ENCODE measurements around the gene ADAMTS10. TPM values are rescaled to one million over a fixed set of nuclear protein-coding genes. Genes with fewer than 3 reads are reported as not detected.

ADAMTS10 gene
- total and polyA plus RNA-seq, 2 of the 13 experiments (the other 11 are each of a cell fraction or from before 2014, with no cell fraction given) = 0.49 to 1.7 TPM

DNA sequence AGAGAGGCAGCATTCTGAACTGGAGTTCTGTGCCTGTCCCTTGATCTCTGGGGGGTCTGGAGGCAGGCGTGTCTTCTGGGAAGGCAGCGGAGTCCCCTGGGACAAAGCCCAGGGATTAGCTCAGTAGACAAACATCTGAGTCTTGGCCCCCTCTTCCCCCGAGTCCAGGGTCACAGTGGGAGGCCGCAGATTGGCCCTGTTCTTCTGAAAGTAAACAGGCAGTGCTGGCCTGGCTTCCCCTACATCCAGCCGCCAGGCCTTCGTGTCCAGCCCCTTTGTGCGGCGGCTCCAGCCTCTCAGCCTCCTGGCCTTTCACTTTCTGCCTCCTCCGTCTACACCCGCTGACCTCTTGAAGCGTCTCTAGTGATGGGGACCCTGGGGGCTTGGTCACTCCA lies 20.9 kb upstream of the ADAMTS10 start (continued):
- TF ChIP-seq HNRNPUL1 (IDR thresholded peaks at IDR 0.05; ENCODE audit: low read depth, low read length) (no peak), AKAP8 (CRISPR knock-in tag; IDR thresholded peaks at IDR 0.05) (no peak), ZNF501 (CRISPR knock-in tag; IDR thresholded peaks at IDR 0.05) (peak; percentile 56), ZIK1 (CRISPR knock-in tag; IDR thresholded peaks at IDR 0.05; ENCODE audit: borderline replicate concordance, low read depth) (no peak), SRF (IDR thresholded peaks at IDR 0.05; ENCODE audit: low read depth, low read length) (no peak), KLF9 (CRISPR knock-in tag; IDR thresholded peaks at IDR 0.05; ENCODE audit: low read depth) (no peak), ZNF616 (CRISPR knock-in tag; IDR thresholded peaks at IDR 0.05; ENCODE audit: low read depth) (no peak), SNAI1 (CRISPR knock-in tag; IDR thresholded peaks at IDR 0.05; ENCODE audit: borderline replicate concordance) (no peak), ATM (IDR thresholded peaks at IDR 0.05; ENCODE audit: borderline replicate concordance) (no peak), ZNF431 (CRISPR knock-in tag; IDR thresholded peaks at IDR 0.05; ENCODE audit: borderline replicate concordance, low read depth) (0 out of 2 replicates have a peak, but pooled peaks have one; percentile 59)
- TF ChIP-seq, protein P1, sequence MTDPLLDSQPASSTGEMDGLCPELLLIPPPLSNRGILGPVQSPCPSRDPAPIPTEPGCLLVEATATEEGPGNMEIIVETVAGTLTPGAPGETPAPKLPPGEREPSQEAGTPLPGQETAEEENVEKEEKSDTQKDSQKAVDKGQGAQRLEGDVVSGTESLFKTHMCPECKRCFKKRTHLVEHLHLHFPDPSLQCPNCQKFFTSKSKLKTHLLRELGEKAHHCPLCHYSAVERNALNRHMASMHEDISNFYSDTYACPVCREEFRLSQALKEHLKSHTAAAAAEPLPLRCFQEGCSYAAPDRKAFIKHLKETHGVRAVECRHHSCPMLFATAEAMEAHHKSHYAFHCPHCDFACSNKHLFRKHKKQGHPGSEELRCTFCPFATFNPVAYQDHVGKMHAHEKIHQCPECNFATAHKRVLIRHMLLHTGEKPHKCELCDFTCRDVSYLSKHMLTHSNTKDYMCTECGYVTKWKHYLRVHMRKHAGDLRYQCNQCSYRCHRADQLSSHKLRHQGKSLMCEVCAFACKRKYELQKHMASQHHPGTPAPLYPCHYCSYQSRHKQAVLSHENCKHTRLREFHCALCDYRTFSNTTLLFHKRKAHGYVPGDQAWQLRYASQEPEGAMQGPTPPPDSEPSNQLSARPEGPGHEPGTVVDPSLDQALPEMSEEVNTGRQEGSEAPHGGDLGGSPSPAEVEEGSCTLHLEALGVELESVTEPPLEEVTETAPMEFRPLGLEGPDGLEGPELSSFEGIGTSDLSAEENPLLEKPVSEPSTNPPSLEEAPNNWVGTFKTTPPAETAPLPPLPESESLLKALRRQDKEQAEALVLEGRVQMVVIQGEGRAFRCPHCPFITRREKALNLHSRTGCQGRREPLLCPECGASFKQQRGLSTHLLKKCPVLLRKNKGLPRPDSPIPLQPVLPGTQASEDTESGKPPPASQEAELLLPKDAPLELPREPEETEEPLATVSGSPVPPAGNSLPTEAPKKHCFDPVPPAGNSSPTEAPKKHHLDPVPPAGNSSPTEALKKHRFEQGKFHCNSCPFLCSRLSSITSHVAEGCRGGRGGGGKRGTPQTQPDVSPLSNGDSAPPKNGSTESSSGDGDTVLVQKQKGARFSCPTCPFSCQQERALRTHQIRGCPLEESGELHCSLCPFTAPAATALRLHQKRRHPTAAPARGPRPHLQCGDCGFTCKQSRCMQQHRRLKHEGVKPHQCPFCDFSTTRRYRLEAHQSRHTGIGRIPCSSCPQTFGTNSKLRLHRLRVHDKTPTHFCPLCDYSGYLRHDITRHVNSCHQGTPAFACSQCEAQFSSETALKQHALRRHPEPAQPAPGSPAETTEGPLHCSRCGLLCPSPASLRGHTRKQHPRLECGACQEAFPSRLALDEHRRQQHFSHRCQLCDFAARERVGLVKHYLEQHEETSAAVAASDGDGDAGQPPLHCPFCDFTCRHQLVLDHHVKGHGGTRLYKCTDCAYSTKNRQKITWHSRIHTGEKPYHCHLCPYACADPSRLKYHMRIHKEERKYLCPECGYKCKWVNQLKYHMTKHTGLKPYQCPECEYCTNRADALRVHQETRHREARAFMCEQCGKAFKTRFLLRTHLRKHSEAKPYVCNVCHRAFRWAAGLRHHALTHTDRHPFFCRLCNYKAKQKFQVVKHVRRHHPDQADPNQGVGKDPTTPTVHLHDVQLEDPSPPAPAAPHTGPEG (CRISPR knock-in tag; IDR thresholded peaks at IDR 0.05) = 0 out of 2 replicates have a peak, but pooled peaks have one; percentile 32
- TF ChIP-seq, protein P2, sequence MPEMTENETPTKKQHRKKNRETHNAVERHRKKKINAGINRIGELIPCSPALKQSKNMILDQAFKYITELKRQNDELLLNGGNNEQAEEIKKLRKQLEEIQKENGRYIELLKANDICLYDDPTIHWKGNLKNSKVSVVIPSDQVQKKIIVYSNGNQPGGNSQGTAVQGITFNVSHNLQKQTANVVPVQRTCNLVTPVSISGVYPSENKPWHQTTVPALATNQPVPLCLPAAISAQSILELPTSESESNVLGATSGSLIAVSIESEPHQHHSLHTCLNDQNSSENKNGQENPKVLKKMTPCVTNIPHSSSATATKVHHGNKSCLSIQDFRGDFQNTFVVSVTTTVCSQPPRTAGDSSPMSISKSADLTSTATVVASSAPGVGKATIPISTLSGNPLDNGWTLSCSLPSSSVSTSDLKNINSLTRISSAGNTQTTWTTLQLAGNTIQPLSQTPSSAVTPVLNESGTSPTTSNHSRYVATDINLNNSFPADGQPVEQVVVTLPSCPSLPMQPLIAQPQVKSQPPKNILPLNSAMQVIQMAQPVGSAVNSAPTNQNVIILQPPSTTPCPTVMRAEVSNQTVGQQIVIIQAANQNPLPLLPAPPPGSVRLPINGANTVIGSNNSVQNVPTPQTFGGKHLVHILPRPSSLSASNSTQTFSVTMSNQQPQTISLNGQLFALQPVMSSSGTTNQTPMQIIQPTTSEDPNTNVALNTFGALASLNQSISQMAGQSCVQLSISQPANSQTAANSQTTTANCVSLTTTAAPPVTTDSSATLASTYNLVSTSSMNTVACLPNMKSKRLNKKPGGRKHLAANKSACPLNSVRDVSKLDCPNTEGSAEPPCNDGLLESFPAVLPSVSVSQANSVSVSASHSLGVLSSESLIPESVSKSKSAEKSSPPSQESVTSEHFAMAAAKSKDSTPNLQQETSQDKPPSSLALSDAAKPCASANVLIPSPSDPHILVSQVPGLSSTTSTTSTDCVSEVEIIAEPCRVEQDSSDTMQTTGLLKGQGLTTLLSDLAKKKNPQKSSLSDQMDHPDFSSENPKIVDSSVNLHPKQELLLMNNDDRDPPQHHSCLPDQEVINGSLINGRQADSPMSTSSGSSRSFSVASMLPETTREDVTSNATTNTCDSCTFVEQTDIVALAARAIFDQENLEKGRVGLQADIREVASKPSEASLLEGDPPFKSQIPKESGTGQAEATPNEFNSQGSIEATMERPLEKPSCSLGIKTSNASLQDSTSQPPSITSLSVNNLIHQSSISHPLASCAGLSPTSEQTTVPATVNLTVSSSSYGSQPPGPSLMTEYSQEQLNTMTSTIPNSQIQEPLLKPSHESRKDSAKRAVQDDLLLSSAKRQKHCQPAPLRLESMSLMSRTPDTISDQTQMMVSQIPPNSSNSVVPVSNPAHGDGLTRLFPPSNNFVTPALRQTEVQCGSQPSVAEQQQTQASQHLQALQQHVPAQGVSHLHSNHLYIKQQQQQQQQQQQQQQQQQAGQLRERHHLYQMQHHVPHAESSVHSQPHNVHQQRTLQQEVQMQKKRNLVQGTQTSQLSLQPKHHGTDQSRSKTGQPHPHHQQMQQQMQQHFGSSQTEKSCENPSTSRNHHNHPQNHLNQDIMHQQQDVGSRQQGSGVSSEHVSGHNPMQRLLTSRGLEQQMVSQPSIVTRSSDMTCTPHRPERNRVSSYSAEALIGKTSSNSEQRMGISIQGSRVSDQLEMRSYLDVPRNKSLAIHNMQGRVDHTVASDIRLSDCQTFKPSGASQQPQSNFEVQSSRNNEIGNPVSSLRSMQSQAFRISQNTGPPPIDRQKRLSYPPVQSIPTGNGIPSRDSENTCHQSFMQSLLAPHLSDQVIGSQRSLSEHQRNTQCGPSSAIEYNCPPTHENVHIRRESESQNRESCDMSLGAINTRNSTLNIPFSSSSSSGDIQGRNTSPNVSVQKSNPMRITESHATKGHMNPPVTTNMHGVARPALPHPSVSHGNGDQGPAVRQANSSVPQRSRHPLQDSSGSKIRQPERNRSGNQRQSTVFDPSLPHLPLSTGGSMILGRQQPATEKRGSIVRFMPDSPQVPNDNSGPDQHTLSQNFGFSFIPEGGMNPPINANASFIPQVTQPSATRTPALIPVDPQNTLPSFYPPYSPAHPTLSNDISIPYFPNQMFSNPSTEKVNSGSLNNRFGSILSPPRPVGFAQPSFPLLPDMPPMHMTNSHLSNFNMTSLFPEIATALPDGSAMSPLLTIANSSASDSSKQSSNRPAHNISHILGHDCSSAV (CRISPR knock-in tag; IDR thresholded peaks at IDR 0.05; ENCODE audit: borderline replicate concordance) = no peak
- TF ChIP-seq, protein P3, sequence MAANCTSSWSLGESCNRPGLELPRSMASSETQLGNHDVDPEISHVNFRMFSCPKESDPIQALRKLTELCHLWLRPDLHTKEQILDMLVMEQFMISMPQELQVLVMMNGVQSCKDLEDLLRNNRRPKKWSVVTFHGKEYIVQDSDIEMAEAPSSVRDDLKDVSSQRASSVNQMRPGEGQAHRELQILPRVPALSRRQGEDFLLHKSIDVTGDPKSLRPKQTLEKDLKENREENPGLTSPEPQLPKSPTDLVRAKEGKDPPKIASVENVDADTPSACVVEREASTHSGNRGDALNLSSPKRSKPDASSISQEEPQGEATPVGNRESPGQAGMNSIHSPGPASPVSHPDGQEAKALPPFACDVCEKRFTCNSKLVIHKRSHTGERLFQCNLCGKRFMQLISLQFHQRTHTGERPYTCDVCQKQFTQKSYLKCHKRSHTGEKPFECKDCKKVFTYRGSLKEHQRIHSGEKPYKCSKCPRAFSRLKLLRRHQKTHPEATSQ (CRISPR knock-in tag; IDR thresholded peaks at IDR 0.05; ENCODE audit: borderline replicate concordance) = no peak

Data from HepG2 (cell line).